Omental fat pad (tissue), 4 donors: ENCODE results near the gene IMMT. TPM values are rescaled to one million over a fixed set of nuclear protein-coding genes. Genes with fewer than 3 reads are reported as not detected.
"Not testable (repeated sequence)": the region's sequence is repeated elsewhere in the genome, so short reads cannot be mapped to it uniquely, and the experiment has no call there.

Source experiments
- ATAC-seq: fragments of 150-250 bp; one replicate; pipeline ENCODE4 v1.9.1; 2016; ENCODE audit warnings: mild to moderate bottlenecking, moderate library complexity; ENCODE audit not compliant: low FRiP score
- DNase-seq: peaks from one replicate; pipeline ENCODE4 v3.0.0-alpha.2; 2019; ENCODE audit warnings: low spot score
- total RNA-seq, 4 donors: library from RNA; depleted of rRNA; stranded (reverse); fragments of >200 nt; gene quantifications; one replicate each; pipeline ENCODE4 v1.1.0, GENCODE V29; 2016
- TF ChIP-seq, protein P1 (sequence below), 3 donors: fragments of 450-650 bp; IDR thresholded peaks; one replicate each; pipeline ENCODE4 v1.5.1; 2016 to 2017; ENCODE audit warnings: antibody characterized with exemption in 3 of 3, mild to moderate bottlenecking in 3 of 3, moderate library complexity in 2 of 3

The IMMT gene
- total RNA-seq, 4 donors from 2014 or later = 52.2 to 64.7 (median 58.7) TPM

DNA sequence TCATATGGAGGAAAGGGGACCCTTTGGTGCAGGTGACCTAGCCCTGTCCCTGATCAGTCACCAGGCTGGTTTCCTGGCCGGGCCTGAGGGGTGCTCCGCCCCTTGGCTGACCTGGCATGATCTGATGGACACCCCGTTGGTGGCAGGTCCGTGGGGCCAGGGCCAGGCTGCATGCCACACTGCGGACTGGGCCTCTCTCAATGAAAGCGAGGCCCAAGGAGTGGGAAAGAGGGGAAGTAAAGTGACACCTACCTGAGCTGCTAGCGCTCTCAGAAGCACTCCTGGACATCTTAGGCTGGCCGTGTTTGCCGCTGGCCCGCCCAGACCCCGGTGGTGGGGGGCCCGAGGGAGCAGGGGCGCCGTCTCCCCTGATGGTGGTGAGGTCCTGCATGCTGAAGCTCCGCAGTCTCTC, 37.1 kb upstream of the IMMT start:
- TF ChIP-seq, protein P1, sequence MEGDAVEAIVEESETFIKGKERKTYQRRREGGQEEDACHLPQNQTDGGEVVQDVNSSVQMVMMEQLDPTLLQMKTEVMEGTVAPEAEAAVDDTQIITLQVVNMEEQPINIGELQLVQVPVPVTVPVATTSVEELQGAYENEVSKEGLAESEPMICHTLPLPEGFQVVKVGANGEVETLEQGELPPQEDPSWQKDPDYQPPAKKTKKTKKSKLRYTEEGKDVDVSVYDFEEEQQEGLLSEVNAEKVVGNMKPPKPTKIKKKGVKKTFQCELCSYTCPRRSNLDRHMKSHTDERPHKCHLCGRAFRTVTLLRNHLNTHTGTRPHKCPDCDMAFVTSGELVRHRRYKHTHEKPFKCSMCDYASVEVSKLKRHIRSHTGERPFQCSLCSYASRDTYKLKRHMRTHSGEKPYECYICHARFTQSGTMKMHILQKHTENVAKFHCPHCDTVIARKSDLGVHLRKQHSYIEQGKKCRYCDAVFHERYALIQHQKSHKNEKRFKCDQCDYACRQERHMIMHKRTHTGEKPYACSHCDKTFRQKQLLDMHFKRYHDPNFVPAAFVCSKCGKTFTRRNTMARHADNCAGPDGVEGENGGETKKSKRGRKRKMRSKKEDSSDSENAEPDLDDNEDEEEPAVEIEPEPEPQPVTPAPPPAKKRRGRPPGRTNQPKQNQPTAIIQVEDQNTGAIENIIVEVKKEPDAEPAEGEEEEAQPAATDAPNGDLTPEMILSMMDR (IDR thresholded peaks at IDR 0.05) = no peak
- DNase-seq (no peak), ATAC-seq (no peak)

- ATAC-seq = no peak
- no peak for DNase-seq
- TF ChIP-seq, protein P1 (IDR thresholded peaks at IDR 0.05) = no peak
Observed at GRCh38 chr2:86231680-86232372, 36.6 kb upstream of the IMMT start.

DNA sequence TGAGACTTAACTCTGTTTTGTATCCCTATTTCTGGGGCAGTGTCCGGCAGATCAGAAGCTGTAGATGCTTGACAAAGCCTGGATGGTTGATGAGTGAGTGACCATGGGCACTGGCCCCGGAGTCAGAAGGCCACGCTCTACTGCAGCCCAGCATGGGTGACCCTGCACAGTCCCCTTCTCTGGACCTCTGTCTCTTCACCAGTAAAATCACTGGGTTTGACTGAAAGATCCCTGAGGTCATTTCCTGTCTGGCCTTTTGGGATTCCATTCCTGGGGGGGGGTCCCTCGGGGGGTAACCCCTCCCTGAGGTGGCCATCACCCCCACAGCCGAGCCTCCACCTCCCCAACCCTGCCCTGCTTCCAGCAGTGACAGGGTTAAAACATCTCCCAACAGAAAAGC, 35.7 kb upstream of the IMMT start:
- no peak for ATAC-seq
- DNase-seq = no peak
- TF ChIP-seq, protein P1 (IDR thresholded peaks at IDR 0.05) = no peak

- ATAC-seq = no peak
- no peak for DNase-seq
- TF ChIP-seq, protein P1 (IDR thresholded peaks at IDR 0.05) = no peak
Observed at GRCh38 chr2:86229221-86229620, 34.0 kb upstream of the IMMT start.

DNA sequence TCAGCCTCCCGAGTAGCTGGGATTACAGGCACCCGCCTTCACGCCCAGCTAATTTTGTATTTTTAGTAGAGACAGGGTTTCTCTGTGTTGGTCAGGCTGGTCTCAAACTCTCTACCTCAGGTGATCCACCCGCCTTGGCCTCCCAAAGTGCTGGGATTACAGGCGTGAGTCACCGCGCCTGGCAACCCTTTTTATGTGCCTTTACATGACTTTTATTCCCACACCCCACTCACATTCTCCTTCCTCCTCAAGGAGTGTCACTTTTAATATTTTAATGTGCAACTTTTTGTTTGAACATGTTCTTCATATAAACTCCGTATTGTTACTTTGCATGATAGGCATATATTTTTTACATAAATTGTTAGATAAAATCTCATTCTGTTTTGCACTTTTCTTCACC, 33.3 kb upstream of the IMMT start:
- DNase-seq, ATAC-seq: not testable (repeated sequence)

GRCh38 chr2:86227685-86228084, 32.4 kb upstream of the IMMT start:
- ATAC-seq (no peak), DNase-seq (no peak)
- TF ChIP-seq, protein P1 (IDR thresholded peaks at IDR 0.05) = no peak

DNA sequence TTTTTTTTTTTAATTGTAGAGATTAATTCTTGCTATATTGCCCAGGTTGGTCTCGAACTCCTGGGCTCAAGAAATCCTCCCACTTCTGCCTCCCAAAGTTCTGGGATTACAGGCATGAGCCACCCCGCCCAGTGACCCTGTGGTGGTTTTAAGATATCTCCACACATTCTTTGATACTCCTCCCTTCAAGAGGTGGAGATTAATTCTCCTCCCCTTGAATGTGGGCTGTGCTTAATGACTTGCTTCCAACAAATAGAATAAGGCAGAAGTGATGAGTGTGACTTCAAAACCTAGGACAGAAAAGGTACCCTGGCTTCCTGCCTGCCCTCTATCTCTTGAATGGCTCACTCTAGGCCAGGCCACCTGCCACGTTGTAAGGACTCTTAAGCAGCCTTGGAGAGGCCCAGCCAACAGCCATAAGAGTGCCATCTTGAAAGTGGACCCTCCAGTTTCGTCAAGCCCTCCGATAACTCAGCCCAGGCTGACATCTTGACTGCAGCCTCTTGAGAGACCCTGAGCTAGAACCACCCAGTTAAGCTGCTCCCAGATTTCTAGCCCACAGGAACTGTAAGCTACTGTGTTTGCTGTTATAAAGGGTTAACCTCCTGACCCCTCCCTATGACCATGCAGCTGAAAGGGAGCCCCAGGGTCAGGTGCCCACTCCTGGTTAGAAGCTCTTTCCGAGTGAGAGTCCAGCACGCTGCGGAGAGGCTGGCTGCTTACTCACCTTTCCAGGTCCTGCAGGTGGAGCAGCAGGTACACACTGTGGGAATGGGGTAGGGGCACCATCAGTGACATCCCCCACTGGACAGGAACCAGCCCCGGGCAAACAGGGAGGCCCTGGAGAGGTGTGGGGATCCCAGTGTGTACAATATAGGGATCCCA, 31.6 kb upstream of the IMMT start:
- ATAC-seq = no peak
- DNase-seq = no peak
- TF ChIP-seq, protein P1 (IDR thresholded peaks at IDR 0.05) = no peak
